ENCODE measurements around the gene TRAPPC12. TPM values are rescaled to one million over a fixed set of nuclear protein-coding genes. Genes with fewer than 3 reads are reported as not detected.

TRAPPC12 gene
- total RNA-seq, 1 experiment from 2014 or later, result 86.0 TPM

DNA sequence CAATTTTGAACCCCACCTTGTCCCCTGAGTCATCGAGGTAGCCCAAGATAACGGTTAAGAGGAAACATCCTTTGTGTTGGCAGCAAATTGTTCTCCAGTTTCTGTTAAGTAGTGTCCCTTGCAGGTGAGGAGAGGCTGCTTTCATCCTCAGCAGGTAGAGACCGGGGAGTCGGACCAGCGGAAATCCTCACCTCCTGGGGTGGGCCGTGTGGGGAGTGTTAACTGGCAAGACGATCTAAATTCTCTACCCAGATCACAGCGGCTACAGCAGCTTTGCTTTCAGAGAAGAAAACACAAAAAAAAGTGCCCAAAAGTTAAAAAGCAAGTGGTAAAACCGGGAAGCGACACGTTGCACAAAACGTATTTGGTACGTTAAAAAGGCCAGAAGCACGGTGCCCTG is 76.6 kb downstream of the TRAPPC12 start:
- no peak overlapping the region for H2BK120ac ChIP-seq (ENCODE audit: low read depth, low read length, poor library complexity, severe bottlenecking)
- no peak overlapping the region for H3K9ac ChIP-seq (ENCODE audit: extremely low read depth, insufficient read length, low read length)
- Mint-ChIP-seq H3K36me3 (ENCODE audit: insufficient read depth in 1 of 3, low read depth in 3 of 3) (peaks cover 13 to 28% (median 24%) of the 10 kb centered on the region in 3 experiments), H3K4me3 (no peak overlapping the region), H3K27me3 (ENCODE audit: low read depth) (no peaks in the 10 kb centered on the region; the same call in 1 of the 2 replicates), H3K27ac (no peak overlapping the region; a peak in 1 of 7 replicates), H3K9me3 (no peaks in the 10 kb centered on the region), H3K4me1 (peaks cover 7 to 11% of the 10 kb centered on the region in 2 experiments)
- no CpG with 5 or more reads among the region's 14 CpGs for WGBS (ENCODE audit: extremely low coverage, insufficient read length, low lambda C conversion rate)
- no peak overlapping the region for H2AK5ac ChIP-seq (ENCODE audit: insufficient read length, low read length)
- no peak overlapping the region for H3T11ph ChIP-seq (ENCODE audit: low read length)
- TF ChIP-seq, protein P1, sequence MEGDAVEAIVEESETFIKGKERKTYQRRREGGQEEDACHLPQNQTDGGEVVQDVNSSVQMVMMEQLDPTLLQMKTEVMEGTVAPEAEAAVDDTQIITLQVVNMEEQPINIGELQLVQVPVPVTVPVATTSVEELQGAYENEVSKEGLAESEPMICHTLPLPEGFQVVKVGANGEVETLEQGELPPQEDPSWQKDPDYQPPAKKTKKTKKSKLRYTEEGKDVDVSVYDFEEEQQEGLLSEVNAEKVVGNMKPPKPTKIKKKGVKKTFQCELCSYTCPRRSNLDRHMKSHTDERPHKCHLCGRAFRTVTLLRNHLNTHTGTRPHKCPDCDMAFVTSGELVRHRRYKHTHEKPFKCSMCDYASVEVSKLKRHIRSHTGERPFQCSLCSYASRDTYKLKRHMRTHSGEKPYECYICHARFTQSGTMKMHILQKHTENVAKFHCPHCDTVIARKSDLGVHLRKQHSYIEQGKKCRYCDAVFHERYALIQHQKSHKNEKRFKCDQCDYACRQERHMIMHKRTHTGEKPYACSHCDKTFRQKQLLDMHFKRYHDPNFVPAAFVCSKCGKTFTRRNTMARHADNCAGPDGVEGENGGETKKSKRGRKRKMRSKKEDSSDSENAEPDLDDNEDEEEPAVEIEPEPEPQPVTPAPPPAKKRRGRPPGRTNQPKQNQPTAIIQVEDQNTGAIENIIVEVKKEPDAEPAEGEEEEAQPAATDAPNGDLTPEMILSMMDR (conservative IDR thresholded peaks at IDR 0.05), result no peak
- no peak overlapping the region for H3K23ac ChIP-seq (ENCODE audit: insufficient read length, low read depth, low read length)
- no peak overlapping the region for H3K14ac ChIP-seq (ENCODE audit: insufficient read depth, low read length)
- H2AFZ ChIP-seq (ENCODE audit: low read length), result no peak overlapping the region
- DNase-seq, result no peak
- no peak overlapping the region for H3K18ac ChIP-seq (ENCODE audit: insufficient read length, low read depth, low read length)
- no peak overlapping the region for H3K4ac ChIP-seq (ENCODE audit: low read depth, low read length)
- no peak overlapping the region for H2BK20ac ChIP-seq (ENCODE audit: low read depth, low read length, poor library complexity, severe bottlenecking)
- H4K20me1 ChIP-seq (ENCODE audit: control insufficient read depth, insufficient read depth, insufficient read length), result no peaks in the 10 kb centered on the region
- no peaks in the 10 kb centered on the region for H3K9me3 ChIP-seq (ENCODE audit: control insufficient read depth, low read depth, low read length)
- H3K79me2 ChIP-seq (ENCODE audit: insufficient read depth, low read length), result no peaks in the 10 kb centered on the region
- H3K4me1 ChIP-seq (ENCODE audit: insufficient read depth, low read length), result no peaks in the 10 kb centered on the region
- H4K5ac ChIP-seq (ENCODE audit: insufficient read length, low read depth, low read length), result no peak overlapping the region
- no peak overlapping the region for H3K27ac ChIP-seq (ENCODE audit: insufficient read length, low read depth, low read length)
- no peak overlapping the region for H4K91ac ChIP-seq (ENCODE audit: insufficient read length, low read depth, low read length)
- no peak overlapping the region for H2BK15ac ChIP-seq (ENCODE audit: low read depth, low read length)
- H3K27me3 ChIP-seq (ENCODE audit: insufficient read depth, low read length), result no peaks in the 10 kb centered on the region
- H3K23me2 ChIP-seq (ENCODE audit: insufficient read length, low read depth, low read length, poor library complexity, severe bottlenecking), result no peaks in the 10 kb centered on the region
- no peak overlapping the region for H4K8ac ChIP-seq (replicated peaks; ENCODE audit: insufficient read length, low read depth, low read length)
- H2BK12ac ChIP-seq (ENCODE audit: insufficient read length, low read depth, low read length), result no peak overlapping the region
- H3K79me1 ChIP-seq (ENCODE audit: insufficient read depth, low read depth, low read length, poor library complexity, severe bottlenecking), result no peaks in the 10 kb centered on the region
- H2BK5ac ChIP-seq (ENCODE audit: insufficient read length, low read length), result no peak overlapping the region
- H3K4me2 ChIP-seq (ENCODE audit: insufficient read depth, insufficient read length, low read length), result no peak overlapping the region
- no peak overlapping the region for H3K56ac ChIP-seq (ENCODE audit: insufficient read length, low read depth, low read length)

Data from H9 (cell line).